Measurements from ENCODE around the gene ASAP2.

Gene ASAP2

GRCh38 chr2:9359463-9359862, 152.9 kb downstream of the ASAP2 start:
- DNase-seq: no peak

GRCh38 chr2:9360110-9360509, 153.5 kb downstream of the ASAP2 start:
- DNase-seq: no peak

GRCh38 chr2:9360701-9361100, 154.1 kb downstream of the ASAP2 start:
- DNase-seq: no peak

- DNase-seq: no peak
Measured at GRCh38 chr2:9364373-9364772, 157.8 kb downstream of the ASAP2 start.

GRCh38 chr2:9364791-9365497, 158.3 kb downstream of the ASAP2 start:
- DNase-seq: no peak

GRCh38 chr2:9365498-9366019, 158.9 kb downstream of the ASAP2 start:
- DNase-seq: no peak

- no peak for DNase-seq
Measured at GRCh38 chr2:9366026-9366425, 159.4 kb downstream of the ASAP2 start.

GRCh38 chr2:9370746-9371145, 164.1 kb downstream of the ASAP2 start:
- DNase-seq: no peak

- no peak for DNase-seq
Measured at GRCh38 chr2:9373047-9373446, 166.4 kb downstream of the ASAP2 start.

- no peak for DNase-seq
Measured at GRCh38 chr2:9373476-9373875, 166.9 kb downstream of the ASAP2 start.

- no peak for DNase-seq
Measured at GRCh38 chr2:9374071-9374730, 167.6 kb downstream of the ASAP2 start.

GRCh38 chr2:9375857-9376428, 169.3 kb downstream of the ASAP2 start:
- no peak for DNase-seq

GRCh38 chr2:9377461-9378097, 171.0 kb downstream of the ASAP2 start:
- DNase-seq: no peak

- no peak for DNase-seq
Measured at GRCh38 chr2:9378433-9379390, 172.1 kb downstream of the ASAP2 start.

GRCh38 chr2:9379391-9379755, 172.8 kb downstream of the ASAP2 start:
- no peak for DNase-seq

GRCh38 chr2:9380702-9381628, 174.4 kb downstream of the ASAP2 start:
- no peak for DNase-seq

- no peak for DNase-seq
Measured at GRCh38 chr2:9382604-9383235, 176.1 kb downstream of the ASAP2 start.

- DNase-seq: no peak
Measured at GRCh38 chr2:9384521-9384920, 177.9 kb downstream of the ASAP2 start.

GRCh38 chr2:9385841-9386240, 179.2 kb downstream of the ASAP2 start:
- DNase-seq: no peak

- DNase-seq: no peak
Measured at GRCh38 chr2:9388199-9388681, 181.6 kb downstream of the ASAP2 start.
